GM13977 (cell line): ENCODE measurements around the gene GOT1.

Experiments
- DNase-seq: peaks from one replicate; pipeline ENCODE4 v3.0.0; 2012; ENCODE audit warnings: low spot score
- CTCF ChIP-seq: IDR thresholded peaks from 2 replicates; pipeline ENCODE4 v1.5.1; 2012; ENCODE audit warnings: mild to moderate bottlenecking, control low read depth; ENCODE audit not compliant: insufficient read depth; ENCODE audit errors: extremely low read depth, missing control alignments
- in situ Hi-C: fragments of 300-500 bp; cut with MboI; formaldehyde crosslinking; loops from one replicate; pipeline ENCODE4 v1.12.0; 2022; ENCODE audit warnings: low sequenced_read_pairs, low pct_unique_long_range_greater_than_20kb, mixed read lengths, inconsistent platforms; ENCODE audit not compliant: unreplicated experiment

The GOT1 gene

GRCh38 chr10:99395750-99396445, 34.5 kb downstream of the GOT1 start:
- no peak for DNase-seq
- no peak for TF ChIP-seq CTCF

GRCh38 chr10:99394761-99395386, 35.5 kb downstream of the GOT1 start:
- in situ Hi-C loops = no loop called here
- no peak for DNase-seq
- no peak for TF ChIP-seq CTCF

More at GRCh38 chr10:99395750-99396445, 34.5 kb downstream of the GOT1 start:
- in situ Hi-C loops = no loop called here

GRCh38 chr10:99394256-99394655, 36.2 kb downstream of the GOT1 start:
- no peak for DNase-seq
- no peak for TF ChIP-seq CTCF
- in situ Hi-C loops = no loop called here

GRCh38 chr10:99393683-99394082, 36.7 kb downstream of the GOT1 start:
- no peak for TF ChIP-seq CTCF
- in situ Hi-C loops = no loop called here
- no peak for DNase-seq

GRCh38 chr10:99393036-99393435, 37.4 kb downstream of the GOT1 start:
- DNase-seq = no peak
- in situ Hi-C loops = no loop called here
- TF ChIP-seq CTCF = no peak

- no peak for DNase-seq
- no peak for TF ChIP-seq CTCF
- in situ Hi-C loops = no loop called here
Observed at GRCh38 chr10:99391346-99391745, 39.1 kb downstream of the GOT1 start.
